Suppressor macrophage (primary cell): Measurements from ENCODE around the gene RIPK4.
A peak's percentile ranks its signal among the peaks of the same experiment; 100 is the strongest.
"Not testable (repeated sequence)": the region's sequence is repeated elsewhere in the genome, so short reads cannot be mapped to it uniquely, and the experiment has no call there.

ENCODE experiments used
- DNase-seq, 4 experiments: peaks; one replicate each; pipeline ENCODE4 v3.0.0-alpha.2; 2020 to 2022

The RIPK4 gene

DNA sequence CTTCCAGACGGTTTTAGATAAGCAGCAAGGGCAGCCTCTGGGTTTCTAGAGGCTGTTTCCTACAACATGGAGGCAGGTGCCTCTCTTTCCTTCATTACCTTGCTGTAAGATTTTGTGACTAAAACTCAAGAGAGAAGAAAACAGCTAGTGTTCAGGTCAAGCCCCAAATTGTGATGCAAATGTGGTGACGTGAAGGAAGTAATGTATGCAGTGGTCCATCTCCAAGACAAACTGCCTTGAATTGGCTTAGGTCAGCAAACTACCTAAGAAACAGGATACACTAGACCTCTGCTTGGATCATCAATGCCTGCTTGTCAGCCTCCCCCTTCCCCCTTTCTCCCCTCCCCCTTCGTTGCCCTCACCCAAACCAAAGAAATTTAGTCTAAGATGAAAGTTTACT is 28.9 kb upstream of the RIPK4 start:
- no peak for DNase-seq

DNA sequence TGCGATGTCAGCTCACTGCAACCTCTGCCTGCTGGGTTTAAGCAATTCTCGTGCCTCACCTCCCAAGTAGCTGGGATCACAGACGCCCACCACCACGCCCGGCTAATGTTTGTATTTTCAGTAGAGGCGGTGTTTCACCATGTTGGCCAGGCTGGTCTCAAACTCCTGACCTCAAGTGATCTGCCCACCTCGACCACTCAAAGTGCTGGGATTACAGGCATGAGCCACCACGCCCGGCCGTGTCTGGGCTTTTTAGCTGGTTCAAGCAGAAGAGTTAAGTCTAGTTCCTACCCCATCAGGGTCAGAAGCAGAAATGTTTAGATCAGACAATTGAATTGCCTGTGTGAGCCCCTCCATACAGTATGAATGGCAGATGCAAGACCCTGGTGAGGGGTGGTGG is 27.7 kb upstream of the RIPK4 start:
- no peak for DNase-seq

DNA sequence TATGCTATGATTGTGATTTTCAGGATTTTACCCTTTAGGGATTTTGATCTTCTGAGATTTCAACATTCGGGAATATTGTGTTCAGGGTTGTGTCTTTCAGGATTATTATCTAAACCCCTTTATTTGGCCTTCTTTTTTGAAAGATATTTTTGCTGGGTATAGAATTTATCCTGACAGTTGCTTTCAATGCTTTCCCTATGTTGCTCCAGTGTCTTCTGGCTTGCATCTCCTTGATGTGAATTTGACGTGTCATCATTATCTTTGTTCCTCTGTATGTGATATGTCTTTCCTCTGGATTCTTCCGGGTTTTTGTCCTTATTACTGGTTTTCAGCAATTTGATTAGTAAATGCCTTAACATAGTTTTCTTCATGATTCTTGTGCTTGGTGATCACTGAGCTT is 25.9 kb upstream of the RIPK4 start:
- no peak for DNase-seq

DNA sequence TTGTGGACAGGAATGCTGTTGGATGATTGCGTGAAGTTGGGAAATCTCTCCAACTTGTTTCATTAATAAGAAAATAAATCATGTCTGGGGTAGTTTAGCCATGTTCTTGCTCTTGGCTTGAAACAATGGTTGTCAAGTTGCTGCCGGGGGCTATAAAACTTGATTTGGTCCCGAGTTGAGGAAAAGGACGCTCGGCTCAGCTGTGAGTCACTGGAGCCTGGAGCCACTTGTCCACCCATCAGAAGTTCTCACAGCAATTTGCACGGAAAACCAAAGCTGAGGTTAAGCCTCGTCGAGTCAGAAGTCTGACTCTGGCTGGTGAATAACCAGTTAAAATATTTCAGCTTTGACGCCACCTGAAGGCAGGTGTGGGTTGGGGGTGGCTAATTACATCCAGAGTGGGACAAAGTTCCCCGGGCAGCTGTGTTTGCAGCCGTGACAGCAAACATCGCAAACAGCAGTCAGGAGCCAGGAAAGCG is 19.7 kb upstream of the RIPK4 start:
- no peak for DNase-seq

DNA sequence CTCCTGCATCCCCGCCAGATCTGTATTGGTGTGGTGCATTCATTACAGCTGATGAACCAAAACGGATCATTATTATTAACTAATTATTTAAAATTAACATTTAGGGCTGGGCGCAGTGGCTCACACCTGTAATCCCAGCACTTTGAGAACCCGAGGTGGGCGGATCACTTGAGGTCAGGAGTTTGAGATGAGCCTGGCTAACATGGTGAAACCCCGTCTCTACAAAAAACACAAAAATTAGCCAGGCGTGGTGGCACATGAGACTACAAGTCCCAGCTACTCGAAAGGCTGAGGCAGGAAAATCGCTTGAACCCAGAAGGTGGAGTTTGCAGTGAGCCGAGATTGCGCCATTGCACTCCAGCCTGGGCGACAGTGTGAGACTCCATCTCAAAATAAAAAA is 18.4 kb upstream of the RIPK4 start:
- DNase-seq = not testable (repeated sequence)

DNA sequence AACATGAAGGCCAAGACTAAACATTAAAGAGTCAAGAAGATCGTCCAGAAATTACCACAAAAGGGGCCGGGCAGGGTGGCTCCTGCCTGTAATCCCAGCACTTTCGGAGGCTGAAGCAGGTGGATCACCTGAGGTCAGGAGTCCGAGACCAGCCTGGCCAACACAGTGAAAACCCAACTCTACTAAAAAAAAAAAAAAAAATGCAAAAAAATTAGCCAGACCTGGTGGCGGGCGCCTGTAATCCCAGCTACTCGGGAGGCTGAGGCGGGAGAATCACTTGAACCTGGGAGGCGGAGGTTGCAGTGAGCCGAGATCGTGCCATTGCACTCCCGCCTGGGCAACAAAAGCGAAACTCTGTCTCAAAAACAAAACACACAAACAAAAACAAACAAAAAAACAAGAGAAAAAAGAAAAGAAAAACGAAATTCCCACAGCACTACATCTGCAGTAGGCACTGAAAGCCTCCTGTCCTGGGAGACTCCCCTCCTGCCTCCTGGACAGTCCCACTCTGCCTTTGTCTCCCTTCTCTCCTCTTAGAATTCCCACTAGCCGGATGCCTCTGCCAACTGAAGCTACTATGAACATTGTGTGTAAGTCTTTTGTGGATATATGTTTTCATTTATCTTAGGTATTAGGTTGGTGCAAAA is 17.7 kb upstream of the RIPK4 start:
- DNase-seq = no peak

DNA sequence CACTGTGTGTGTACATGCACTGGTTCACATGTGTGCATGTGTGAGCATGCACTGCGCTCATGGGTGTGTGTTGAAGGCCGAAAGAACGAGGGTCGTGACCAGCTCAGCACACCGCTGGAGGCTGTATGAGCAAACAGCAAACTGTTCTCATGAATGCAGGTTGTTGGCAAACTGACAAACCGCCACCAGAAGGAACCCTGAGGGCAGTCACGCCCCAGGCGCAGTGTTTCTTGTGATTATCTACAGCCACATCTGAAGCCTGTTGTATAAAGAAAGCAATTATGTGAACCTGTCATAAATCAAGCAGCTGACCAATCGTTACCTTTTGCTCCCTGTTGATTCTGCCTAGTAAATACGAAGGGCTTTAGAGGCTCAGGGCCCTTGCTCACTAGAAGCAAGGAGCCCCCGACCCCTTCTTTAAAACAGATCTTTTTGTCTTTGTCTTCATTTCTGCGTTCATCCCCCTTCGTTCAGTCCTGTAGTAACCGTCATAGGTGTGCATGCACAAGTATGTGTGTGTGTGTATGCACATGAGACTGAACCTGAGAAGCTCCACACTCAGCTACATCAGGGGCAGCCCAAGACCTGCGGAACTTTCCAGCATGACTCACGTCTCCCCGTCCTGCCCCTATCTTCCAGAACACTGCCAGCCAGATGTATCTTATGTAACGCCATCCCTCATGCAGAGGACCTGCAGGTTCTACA is 16.8 kb upstream of the RIPK4 start:
- DNase-seq = peak in 2 of 4 experiments; percentile 23 to 33

DNA sequence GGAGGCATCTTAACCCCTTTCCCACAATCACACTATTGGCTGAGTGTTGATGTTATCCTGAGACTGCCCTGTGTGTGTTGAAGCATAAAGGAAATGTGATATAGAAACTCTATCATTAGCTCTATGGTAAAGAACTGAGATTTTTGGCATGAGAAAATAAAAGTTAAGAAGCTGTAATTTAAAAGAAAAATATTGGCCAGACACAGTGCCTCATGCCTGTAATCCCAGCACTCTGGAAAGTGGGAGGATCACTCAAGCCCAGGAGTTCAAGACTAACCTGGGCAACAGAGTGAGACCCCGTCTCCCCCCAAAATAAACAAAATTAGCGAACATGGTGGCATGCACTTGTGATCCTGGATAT is 14.2 kb upstream of the RIPK4 start:
- DNase-seq = no peak

DNA sequence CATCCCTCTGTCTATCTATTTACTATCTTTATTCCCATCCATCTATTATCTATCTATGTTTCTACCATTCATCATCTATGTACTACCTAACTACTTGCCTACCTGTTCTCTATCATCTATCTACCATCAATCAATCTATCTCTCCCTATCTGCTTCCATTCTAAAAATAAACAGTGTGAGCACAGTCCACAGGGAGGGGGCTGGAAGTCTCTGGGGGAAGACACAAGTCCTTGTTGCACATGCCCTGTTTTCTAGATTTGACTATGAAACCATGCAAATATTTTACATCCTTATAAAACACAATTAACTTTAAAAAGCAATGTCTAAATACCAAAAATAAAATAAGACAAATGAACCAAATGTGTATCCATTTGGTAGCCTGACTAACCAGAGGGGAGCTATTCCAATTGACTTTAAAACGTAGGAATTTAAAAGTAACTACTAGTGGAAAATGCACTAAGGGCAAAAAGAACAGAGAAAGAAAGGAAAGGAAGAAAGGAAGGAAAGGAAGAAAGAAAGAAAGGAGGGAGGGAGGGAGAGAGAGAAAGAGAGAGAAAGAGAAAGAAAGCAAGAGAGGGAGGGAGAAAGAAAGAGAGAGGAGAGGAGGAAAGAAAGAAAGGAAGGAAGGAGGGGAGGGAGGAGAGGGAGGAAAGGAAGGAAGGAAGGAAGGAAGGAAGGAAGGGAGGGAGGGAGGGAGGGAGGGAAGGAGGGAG is 13.6 kb upstream of the RIPK4 start:
- DNase-seq = no peak

DNA sequence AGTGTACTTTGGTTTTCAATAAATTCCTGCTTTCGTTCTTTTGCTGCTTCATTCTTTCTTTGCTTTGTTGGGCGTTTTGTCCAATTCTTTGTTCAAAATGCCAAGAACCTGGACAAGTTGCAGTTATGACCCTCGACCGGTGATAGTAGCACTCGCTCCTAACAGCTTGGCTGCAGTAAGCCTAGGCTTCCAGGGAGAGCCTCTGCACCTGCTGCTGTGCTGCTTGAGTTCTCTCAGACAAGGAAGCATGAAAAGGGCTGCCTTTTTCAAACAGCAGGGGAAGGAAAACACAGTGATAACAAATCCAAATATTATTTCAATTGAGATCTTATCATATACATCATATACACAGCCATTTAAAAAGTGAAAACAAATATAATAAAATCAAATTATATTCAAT is 12.8 kb upstream of the RIPK4 start:
- no peak for DNase-seq

DNA sequence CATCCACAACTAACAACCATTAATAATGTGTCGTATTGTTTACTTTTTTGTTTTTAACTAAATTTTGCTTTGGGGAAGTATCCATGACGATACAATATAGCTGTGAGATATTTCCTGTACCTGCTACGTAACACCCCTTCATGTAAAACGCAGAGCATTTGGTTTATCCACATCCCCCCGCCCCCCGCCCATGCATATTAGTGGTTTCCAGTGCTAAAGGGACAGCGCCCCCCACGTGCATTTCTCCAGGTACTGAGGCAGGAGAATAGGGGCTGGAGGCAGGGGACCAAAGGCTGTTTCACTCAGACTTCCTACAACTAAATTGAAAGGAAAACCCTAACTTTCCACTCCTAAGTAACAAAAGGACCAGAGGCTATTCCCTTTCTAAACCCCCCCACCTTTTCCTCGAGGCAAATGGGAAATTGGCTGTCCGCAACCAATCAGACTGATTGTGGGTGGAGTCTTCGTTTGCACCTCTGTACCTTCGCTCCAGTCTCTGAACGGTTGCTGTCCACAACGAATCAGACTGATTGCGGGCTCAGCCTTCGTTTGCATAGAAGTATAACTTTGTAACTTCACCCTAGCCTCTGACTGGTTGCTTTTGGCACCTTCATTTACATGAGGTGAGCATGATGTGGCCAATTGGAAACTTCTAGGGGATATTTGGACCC is 12.2 kb upstream of the RIPK4 start:
- no peak for DNase-seq

DNA sequence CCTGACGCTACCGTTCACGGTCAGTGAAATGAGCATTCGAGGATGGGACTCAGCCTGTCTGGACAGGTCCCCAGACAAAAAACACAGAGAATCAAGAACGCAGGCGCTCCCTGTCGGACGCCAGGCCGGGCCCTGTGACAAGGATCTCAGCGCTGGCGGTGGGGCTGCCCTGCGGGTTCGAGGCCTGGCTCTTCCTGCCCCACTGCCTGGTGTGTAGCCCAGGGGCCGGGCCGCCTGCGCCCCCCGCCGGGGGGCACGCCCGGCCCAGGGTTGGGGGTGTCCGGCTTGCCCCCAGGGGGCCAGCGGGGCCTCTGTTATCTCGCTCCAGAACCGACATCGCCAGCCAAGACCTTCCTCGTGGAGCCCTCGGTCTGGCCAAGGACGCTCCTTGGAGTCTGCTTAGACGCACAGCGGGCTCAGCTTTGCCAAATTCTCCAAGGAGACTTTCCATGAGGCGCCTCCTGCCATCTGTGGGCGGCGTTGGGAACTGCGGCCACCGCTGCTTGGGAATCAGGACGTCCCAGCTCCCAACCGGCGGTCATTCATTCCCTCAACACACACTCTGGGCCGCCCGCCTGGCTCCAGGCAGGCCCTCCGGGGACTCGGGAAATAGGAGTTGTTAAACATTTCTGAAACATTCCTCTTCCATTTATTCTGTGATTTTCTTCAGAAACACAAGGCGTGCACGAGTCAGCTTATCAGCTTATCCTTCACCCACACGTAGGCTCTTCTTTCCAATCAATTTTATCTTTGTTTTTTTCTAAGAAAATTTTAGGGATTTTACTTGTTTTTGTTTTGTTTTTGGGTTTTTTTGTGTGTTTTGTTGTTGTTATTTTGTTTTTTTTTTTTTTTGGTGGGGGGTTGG is 11.3 kb upstream of the RIPK4 start:
- peak; percentile 73 to 86 (median 82) for DNase-seq

DNA sequence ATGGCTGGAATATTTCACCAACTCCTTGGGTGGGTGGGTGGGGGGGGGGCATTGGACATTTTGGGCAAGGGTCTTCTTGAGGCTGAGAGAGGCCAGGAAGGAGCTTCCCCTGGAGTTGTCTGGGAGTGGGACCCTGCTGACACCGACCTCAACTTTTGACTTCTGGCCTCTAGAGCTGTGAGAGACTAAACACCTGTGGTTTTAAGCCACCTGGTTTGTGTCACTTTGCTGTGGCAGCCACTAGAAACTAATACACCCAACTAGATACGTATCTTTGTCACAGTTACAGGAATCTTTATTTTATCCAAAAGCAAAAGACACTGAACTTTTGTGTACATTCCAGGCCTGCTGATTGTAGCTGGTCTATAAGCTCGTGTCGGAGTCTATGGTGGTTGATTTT is 9.9 kb upstream of the RIPK4 start:
- no peak for DNase-seq

DNA sequence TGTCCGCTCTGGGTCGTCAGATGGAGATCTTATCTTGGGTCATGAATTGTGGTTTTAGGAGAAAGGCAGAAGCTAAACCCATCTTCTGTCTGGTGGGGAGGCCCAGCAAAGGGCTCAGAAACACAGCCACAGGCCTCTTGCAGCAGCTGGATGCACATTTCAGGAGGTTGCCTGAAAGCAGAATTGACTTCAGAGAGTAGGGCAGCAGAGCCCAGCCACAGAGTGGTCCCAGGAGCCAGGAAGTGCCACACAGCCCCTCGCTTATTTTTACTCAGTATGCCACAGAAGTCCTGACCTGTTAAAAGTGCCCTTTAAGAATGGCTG is 8.3 kb upstream of the RIPK4 start:
- DNase-seq = no peak

DNA sequence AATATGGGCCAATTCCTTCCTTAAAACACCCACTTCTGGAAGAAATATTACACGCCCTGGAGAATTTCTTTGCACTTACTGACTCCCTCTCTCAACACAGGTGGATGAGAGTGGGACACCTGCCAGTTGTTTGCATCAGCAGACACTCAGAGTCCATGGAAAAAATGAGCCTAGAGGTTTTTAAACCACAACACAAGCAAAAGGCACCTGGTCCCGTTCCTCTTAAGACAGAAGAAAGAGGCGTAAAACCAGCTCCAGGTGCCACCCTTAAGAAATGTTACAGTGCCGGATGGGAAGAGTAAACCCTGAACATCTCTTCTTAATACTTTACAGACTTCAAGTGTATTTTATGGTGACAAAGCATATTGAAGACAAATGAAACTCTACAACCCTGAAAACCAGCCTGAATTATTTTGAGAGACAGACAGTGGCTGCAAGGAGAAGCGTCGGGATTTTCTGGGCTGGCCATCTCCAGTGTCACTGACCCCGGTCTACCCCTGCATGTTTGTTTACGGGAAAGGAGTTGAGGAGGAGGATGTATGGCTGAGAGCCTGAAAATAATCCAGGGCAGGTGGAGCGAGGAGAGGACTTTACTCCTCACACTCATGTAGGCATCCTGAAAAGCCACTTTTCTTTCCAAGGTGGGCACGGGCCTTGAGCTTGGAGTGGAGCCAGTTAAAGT is 7.8 kb upstream of the RIPK4 start:
- DNase-seq = no peak

DNA sequence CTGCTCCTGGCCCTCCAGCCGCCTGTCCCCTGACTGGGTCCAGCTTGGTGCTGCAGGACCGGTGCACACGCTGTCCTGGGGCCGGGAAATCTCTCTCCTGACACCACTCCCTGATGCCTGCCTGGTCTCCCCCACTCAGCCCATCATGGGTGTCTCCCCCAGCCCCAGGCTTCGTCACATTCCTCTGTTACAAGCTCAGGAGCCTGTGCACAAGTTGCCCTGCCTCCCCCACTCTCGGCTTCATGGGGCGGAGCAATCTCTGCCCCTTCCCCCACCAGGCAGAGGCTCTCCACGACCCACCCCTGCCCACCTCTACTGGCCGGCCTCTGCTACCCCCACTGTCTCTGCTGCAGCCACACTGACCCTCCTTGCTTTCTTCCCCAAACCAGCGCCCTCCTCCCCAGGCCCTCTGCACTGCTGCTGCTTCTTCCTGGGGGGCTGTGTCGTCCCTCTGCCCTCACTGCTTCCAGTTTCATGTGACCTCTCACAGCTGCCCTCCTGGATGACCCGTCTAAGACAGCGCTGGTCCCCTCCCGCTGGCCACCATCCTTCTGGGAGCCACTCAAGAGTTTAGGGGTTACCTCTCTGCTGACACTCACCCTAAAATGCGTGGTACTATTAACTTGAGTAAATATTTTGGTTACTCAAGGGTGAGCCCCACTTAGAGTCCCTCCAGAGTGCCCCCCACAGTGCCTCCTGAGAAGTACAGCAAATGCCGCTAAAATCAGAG is 5.7 kb upstream of the RIPK4 start:
- no peak for DNase-seq

DNA sequence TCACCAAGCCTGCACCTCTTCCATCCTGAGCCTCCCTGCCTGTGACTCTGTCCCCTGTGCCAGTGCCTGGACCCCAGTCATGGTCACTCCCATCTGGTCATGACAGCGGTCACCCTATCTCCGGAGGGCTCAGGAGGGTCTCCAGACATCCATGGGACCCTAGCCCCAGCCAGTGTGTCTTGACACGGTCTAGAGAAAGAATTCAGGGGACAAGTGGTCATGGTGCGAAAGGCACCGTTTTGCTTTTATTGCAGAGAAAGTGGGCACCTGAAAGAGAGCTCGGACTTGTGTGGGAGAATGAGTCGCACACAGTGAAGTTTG is 4.7 kb upstream of the RIPK4 start:
- no peak for DNase-seq

DNA sequence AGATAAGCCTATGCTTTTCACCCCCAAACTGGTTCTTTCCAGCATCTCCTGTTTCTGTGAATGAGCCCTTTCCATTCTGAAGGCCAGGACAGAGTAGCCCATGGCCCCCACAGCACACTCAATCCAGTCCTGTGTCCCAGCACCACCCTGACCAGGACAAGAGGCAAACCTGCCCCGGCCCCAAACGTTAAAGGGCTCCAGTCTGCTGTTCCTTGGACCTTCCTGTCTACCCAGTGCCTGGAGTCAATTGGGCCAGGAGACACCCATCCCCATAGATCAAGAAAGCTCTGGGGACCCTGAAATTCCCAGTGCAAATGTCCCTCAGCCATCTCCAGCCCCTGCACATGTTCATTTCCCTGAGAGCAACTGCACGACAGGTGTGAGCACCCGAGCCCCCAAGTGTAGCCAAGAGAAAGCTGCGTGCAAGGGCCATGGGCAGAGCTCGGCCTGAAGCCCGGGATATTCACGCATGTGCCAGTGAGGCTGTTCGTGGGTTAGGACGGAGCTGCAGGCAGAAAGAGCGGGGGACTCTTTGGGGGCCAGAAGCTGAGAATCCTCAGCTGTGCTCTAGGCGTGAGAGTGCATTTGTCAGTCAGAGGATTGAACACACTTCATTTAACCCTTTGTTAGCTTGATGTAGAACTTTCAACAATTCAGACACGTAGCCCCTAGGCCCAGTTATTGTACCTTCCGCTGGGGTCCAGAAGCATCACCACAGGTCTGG is 4.2 kb upstream of the RIPK4 start:
- DNase-seq = no peak

DNA sequence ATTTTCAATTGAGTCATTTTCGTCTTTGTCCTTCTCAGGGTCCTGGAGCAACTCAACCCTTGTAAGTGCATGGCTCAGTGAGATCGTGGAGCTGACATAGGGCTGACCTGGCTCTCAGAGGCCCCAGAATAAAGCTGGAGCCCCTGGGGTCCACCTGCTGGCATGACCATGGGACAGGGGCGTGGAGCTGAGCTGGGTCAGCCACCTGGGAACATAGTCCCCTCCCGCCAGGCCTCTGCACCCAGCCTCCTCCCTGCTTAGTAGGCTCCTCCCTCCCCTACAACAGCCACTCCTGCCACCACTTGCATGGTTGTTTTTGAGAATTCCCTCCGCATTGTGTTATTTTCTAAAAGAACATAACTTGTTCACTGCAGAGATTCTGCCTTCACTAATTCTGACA is 3.1 kb upstream of the RIPK4 start:
- DNase-seq = no peak

DNA sequence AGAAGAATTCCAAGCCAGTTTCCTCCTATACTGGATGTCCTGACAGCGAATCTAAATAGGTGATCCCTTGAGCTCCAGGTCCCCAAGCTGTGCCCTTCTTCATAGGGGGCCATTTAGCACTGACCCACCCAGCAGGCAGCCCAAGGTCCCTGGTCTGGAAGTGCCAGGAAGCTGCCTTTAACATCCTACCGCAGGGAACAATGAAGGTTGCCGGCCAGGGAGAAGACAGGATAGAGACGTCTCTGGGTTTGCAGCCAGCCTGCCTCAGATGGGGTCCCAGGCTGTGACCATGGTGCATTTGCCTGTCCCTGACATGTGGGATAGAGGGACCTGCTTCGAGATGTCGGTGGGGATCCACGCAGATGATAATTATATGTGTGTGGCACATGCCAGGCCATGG is 2.7 kb upstream of the RIPK4 start:
- DNase-seq = no peak

DNA sequence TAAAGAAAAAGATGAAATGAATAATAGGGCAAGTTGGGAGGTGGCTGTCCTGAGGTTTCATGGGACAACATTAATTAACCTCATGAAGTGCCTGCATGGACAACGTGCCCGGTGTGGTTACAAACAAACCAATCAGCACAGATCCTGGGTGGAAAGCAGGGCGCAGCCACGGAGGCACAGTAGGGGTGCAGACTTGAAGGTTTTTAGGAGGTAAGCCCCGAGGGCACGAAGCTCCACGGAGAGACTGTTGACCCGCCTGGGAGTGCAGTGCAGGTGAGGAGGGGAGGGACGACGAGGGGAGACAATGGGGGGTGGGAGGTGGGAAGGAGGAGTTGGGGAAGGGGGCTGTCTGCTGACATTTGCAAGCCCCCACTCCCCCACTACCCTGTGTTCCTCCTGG is 2.3 kb upstream of the RIPK4 start:
- DNase-seq = no peak
